ENCODE measurements around the gene CMTM1.
"Not testable (repeated sequence)": the region's sequence is repeated elsewhere in the genome, so short reads cannot be mapped to it uniquely, and the experiment has no call there.

CMTM1 gene

GRCh38 chr16:66610111-66610820 is 44.0 kb downstream of the CMTM1 start:
- no peak for DNase-seq
- H3K27me3 ChIP-seq = peaks cover 0 to 4% of the 10 kb centered on the region in 2 donors
- H3K4me3 ChIP-seq = no peak overlapping the region
- TF ChIP-seq CTCF (IDR thresholded peaks at IDR 0.05) = no peak
- H3K27ac ChIP-seq = no peak overlapping the region
- H3K4me1 ChIP-seq = peaks cover 0 to 24% (median 15%) of the 10 kb centered on the region in 4 donors
- H3K36me3 ChIP-seq = peaks cover 0 to 54% (median 29%) of the 10 kb centered on the region in 3 donors
- intact Hi-C loops (cut with DNase I; ENCODE audit: low total_unique reads) = loop anchor here (10.0 kb wide), 1 partner anchor 215 kb away; no protein-coding TSS in a partner anchor
- no peaks in the 10 kb centered on the region for H3K9me3 ChIP-seq

- not testable (repeated sequence) for H3K27me3 ChIP-seq, H3K4me3 ChIP-seq, H3K9me3 ChIP-seq, H3K27ac ChIP-seq, DNase-seq
- intact Hi-C loops (cut with DNase I; ENCODE audit: low total_unique reads) = loop anchor here (10.0 kb wide), 1 partner anchor 213 kb away; no protein-coding TSS in a partner anchor
- Histone ChIP-seq H3K36me3 (peaks cover 0 to 58% (median 29%) of the 10 kb centered on the region in 3 donors), H3K4me1 (peaks cover 0 to 14% (median 10%) of the 10 kb centered on the region in 4 donors)
Observed at GRCh38 chr16:66611911-66612310, 45.7 kb downstream of the CMTM1 start.

GRCh38 chr16:66612422-66612821 is 46.2 kb downstream of the CMTM1 start:
- H3K27me3 ChIP-seq = no peaks in the 10 kb centered on the region
- H3K27ac ChIP-seq = no peak overlapping the region
- peaks cover 0 to 58% (median 29%) of the 10 kb centered on the region in 3 donors for H3K36me3 ChIP-seq
- peaks cover 0 to 14% (median 10%) of the 10 kb centered on the region in 4 donors for H3K4me1 ChIP-seq
- H3K4me3 ChIP-seq = no peak overlapping the region
- no peaks in the 10 kb centered on the region for H3K9me3 ChIP-seq
- TF ChIP-seq CTCF (IDR thresholded peaks at IDR 0.05) = no peak
- intact Hi-C loops (cut with DNase I; ENCODE audit: low total_unique reads) = loop anchor here (10.0 kb wide), 1 partner anchor 212 kb away; no protein-coding TSS in a partner anchor
- no peak for DNase-seq

- TF ChIP-seq CTCF (IDR thresholded peaks at IDR 0.05) = no peak
- Histone ChIP-seq H3K4me1 (peaks cover 0 to 16% (median 10%) of the 10 kb centered on the region in 4 donors), H3K27me3 (no peaks in the 10 kb centered on the region), H3K9me3 (no peaks in the 10 kb centered on the region), H3K36me3 (peaks cover 0 to 58% (median 28%) of the 10 kb centered on the region in 3 donors), H3K27ac (no peak overlapping the region), H3K4me3 (no peak overlapping the region)
- DNase-seq = no peak
- intact Hi-C loops (cut with DNase I; ENCODE audit: low total_unique reads) = loop anchor here (10.0 kb wide), 1 partner anchor 211 kb away; no protein-coding TSS in a partner anchor
Observed at GRCh38 chr16:66614161-66614802, 48.0 kb downstream of the CMTM1 start.

GRCh38 chr16:66616169-66616568 is 49.9 kb downstream of the CMTM1 start:
- Histone ChIP-seq H3K9me3 (no peaks in the 10 kb centered on the region), H3K36me3 (peaks cover 0 to 46% (median 16%) of the 10 kb centered on the region in 3 donors), H3K27ac (no peak overlapping the region), H3K27me3 (no peaks in the 10 kb centered on the region), H3K4me1 (peaks cover 0 to 18% (median 11%) of the 10 kb centered on the region in 4 donors), H3K4me3 (no peak overlapping the region)
- DNase-seq = no peak
- intact Hi-C loops (cut with DNase I; ENCODE audit: low total_unique reads) = loop anchor here (10.0 kb wide), 1 partner anchor 209 kb away; no protein-coding TSS in a partner anchor
- TF ChIP-seq CTCF (IDR thresholded peaks at IDR 0.05) = no peak

- Histone ChIP-seq H3K9me3 (no peaks in the 10 kb centered on the region), H3K27me3 (no peaks in the 10 kb centered on the region), H3K4me3 (no peak overlapping the region), H3K4me1 (peaks cover 0 to 18% (median 11%) of the 10 kb centered on the region in 4 donors), H3K36me3 (peaks cover 0 to 47% (median 21%) of the 10 kb centered on the region in 3 donors), H3K27ac (no peak overlapping the region)
- intact Hi-C loops (cut with DNase I; ENCODE audit: low total_unique reads) = loop anchor here (10.0 kb wide), 1 partner anchor 208 kb away; no protein-coding TSS in a partner anchor
- TF ChIP-seq CTCF (IDR thresholded peaks at IDR 0.05) = no peak
- peak in 1 of 2 donors; percentile 42 for DNase-seq
Observed at GRCh38 chr16:66616592-66616991, 50.4 kb downstream of the CMTM1 start.

Measured in tibial artery (tissue), 4 donors.